PC-3 (cell line): Measurements from ENCODE around the gene SKIC8. TPM values are rescaled to one million over a fixed set of nuclear protein-coding genes. Genes with fewer than 3 reads are reported as not detected.

Source experiments
- ATAC-seq: fragments of 200-7000 bp; cut with Tn5 transposase; 2 replicates; pipeline ENCODE4 v1.9.1; 2020; ENCODE audit warnings: mild to moderate bottlenecking, moderate library complexity
- BruUV-seq: library from RNA; stranded (reverse); fragments of 400-500 nt; replicated peaks from 2 replicates; lab custom pipeline; 2021; lab: Mats Ljungman, UMichigan
- CTCF ChIA-PET: fragments of 300-600 bp; sonication (Branson Sonifier 250); formaldehyde crosslinking; loops from one replicate; lab custom pipeline; 2022; ENCODE audit warnings: antibody characterized with exemption; lab: Charles Lee
- POLR2A ChIA-PET: fragments of 300-600 bp; sonication (Branson Sonifier 250); formaldehyde crosslinking; loops from one replicate; lab custom pipeline; 2022; ENCODE audit warnings: antibody characterized with exemption; ENCODE audit not compliant: unreplicated experiment; lab: Charles Lee
- DNase-seq: peaks from one replicate; pipeline ENCODE4 v3.0.0-alpha.2; 2015
- H2AFZ ChIP-seq: fragments of 300-600 bp; sonication (generic); 2 replicates; pipeline ENCODE4 v1.6.0; 2016; ENCODE audit warnings: antibody characterized with exemption, low read length
- H3F3A ChIP-seq: fragments of 300-600 bp; sonication (generic); one replicate; pipeline ENCODE4 v1.6.0; 2017; ENCODE audit warnings: antibody characterized with exemption, low read length, control low read depth, mild to moderate bottlenecking; ENCODE audit not compliant: unreplicated experiment
- H3K27ac ChIP-seq: fragments of 300-600 bp; sonication (generic); 2 replicates; pipeline ENCODE4 v1.5.1; 2016; ENCODE audit warnings: mild to moderate bottlenecking, low read length
- H3K27me3 ChIP-seq: fragments of 300-600 bp; sonication (generic); 2 replicates; pipeline ENCODE4 v1.6.1; 2016; ENCODE audit warnings: low read length, mixed read lengths
- H3K36me3 ChIP-seq: fragments of 300-600 bp; sonication (generic); 2 replicates; pipeline ENCODE4 v1.6.1; 2016; ENCODE audit warnings: low read depth, mixed run types, low read length, mixed read lengths
- H3K4me1 ChIP-seq: fragments of 300-600 bp; sonication (generic); 2 replicates; pipeline ENCODE4 v1.5.1; 2016; ENCODE audit warnings: low read length; ENCODE audit not compliant: insufficient read depth
- H3K4me2 ChIP-seq: fragments of 300-600 bp; sonication (generic); 2 replicates; pipeline ENCODE4 v1.6.0; 2016; ENCODE audit warnings: low read length
- H3K4me3 ChIP-seq: fragments of 300-600 bp; sonication (generic); 2 replicates; pipeline ENCODE4 v1.5.1; 2016; ENCODE audit warnings: mild to moderate bottlenecking, low read length, mixed read lengths
- H3K79me2 ChIP-seq: fragments of 300-600 bp; sonication (generic); 2 replicates; pipeline ENCODE4 v1.6.1; 2017; ENCODE audit warnings: low read length, mixed read lengths
- H3K9ac ChIP-seq: fragments of 300-600 bp; sonication (generic); 2 replicates; pipeline ENCODE4 v1.6.0; 2016; ENCODE audit warnings: mild to moderate bottlenecking, low read length
- H3K9me2 ChIP-seq: fragments of 300-600 bp; sonication (generic); replicated peaks from 2 replicates; pipeline ENCODE4 v1.6.1; 2016; ENCODE audit warnings: mixed run types, low read length, mixed read lengths
- H3K9me3 ChIP-seq: fragments of 300-600 bp; sonication (generic); 2 replicates; pipeline ENCODE4 v1.6.1; 2016; ENCODE audit warnings: low read length, mixed read lengths
- H4K20me1 ChIP-seq: fragments of 300-600 bp; sonication (generic); 2 replicates; pipeline ENCODE4 v1.6.1; 2016; ENCODE audit warnings: low read length, mixed read lengths
- CTCF ChIP-seq: fragments of 300-600 bp; sonication (generic); conservative IDR thresholded peaks from 2 replicates; pipeline ENCODE4 v1.5.1; 2017; ENCODE audit warnings: antibody characterized with exemption, low read depth, mild to moderate bottlenecking, low read length
- EZH2 ChIP-seq: fragments of 300-600 bp; sonication (generic); IDR thresholded peaks from one replicate; pipeline ENCODE4 v1.6.1; 2017; ENCODE audit warnings: antibody characterized with exemption, mild to moderate bottlenecking, low read length; ENCODE audit not compliant: unreplicated experiment
- EZH2phosphoT487 ChIP-seq: fragments of 300-600 bp; sonication (generic); IDR thresholded peaks from 2 replicates; pipeline ENCODE4 v1.6.1; 2018; ENCODE audit warnings: mild to moderate bottlenecking, antibody characterized with exemption, low read length, borderline replicate concordance
- intact Hi-C: fragments of 100-400 bp; cut with micrococcal nuclease; formaldehyde crosslinking; loops from 2 replicates; pipeline ENCODE4 v1.9.0; 2023
- total RNA-seq: library from RNA; depleted of rRNA; stranded (reverse); fragments of >200 nt; gene quantifications from 2 replicates; pipeline ENCODE4 v1.2.3, GENCODE V29; 2014; rRNA removed

SKIC8 gene
- total RNA-seq, 1 experiment from 2014 or later: 56.1 TPM

GRCh38 chr15:78233496-78233895 lies 65.9 kb downstream of the SKIC8 start:
- ChIA-PET CTCF (no interaction called here), POLR2A (no interaction called here)
- H4K20me1 ChIP-seq: no peaks in the 10 kb centered on the region
- H3K4me2 ChIP-seq: no peak overlapping the region
- no peaks in the 10 kb centered on the region for H3F3A ChIP-seq
- no peak for DNase-seq
- H3K4me3 ChIP-seq: no peak overlapping the region
- TF ChIP-seq EZH2phosphoT487: no peak
- TF ChIP-seq EZH2: no peak
- no peak for TF ChIP-seq CTCF
- no peaks in the 10 kb centered on the region for H3K27me3 ChIP-seq
- intact Hi-C loops: no loop called here
- no peak overlapping the region for H3K27ac ChIP-seq
- ATAC-seq: no peak
- H3K9ac ChIP-seq: no peak overlapping the region
- H3K9me3 ChIP-seq: no peaks in the 10 kb centered on the region
- BruUV-seq: no TSS peak
- H3K79me2 ChIP-seq: no peaks in the 10 kb centered on the region
- no peak overlapping the region for H2AFZ ChIP-seq
- no peaks in the 10 kb centered on the region for H3K9me2 ChIP-seq
- no peaks in the 10 kb centered on the region for H3K36me3 ChIP-seq
- H3K4me1 ChIP-seq: no peaks in the 10 kb centered on the region

Other genes with a start within 250 kb of the SKIC8 start
- gene TBC1D2B, start 221.9 kb downstream of the SKIC8 start, total RNA-seq: 12.6 and 19.0 TPM in 2 replicates
- not detected in 2 replicates for gene SH2D7, start 207.0 kb downstream of the SKIC8 start, total RNA-seq
- 7.3 and 10.4 TPM in 2 replicates for gene CIB2, start 168.2 kb downstream of the SKIC8 start, total RNA-seq
- 55.0 and 78.8 TPM in 2 replicates for gene IDH3A, start 150.2 kb downstream of the SKIC8 start, total RNA-seq
- 0.36 and 0.40 TPM in 2 replicates for gene ACSBG1, start 65.0 kb downstream of the SKIC8 start, total RNA-seq
- gene DNAJA4, start 35.0 kb downstream of the SKIC8 start, total RNA-seq: 1.3 and 5.4 TPM in 2 replicates
- gene CRABP1, start 40.7 kb upstream of the SKIC8 start, total RNA-seq: not detected in 2 replicates
- 6.5 and 9.0 TPM in 2 replicates for gene IREB2, start 138.6 kb upstream of the SKIC8 start, total RNA-seq
- gene HYKK, start 208.0 kb upstream of the SKIC8 start, total RNA-seq: 2.9 and 7.3 TPM in 2 replicates
- 198 and 245 TPM in 2 replicates for gene PSMA4, start 240.8 kb upstream of the SKIC8 start, total RNA-seq